Stimulated activated CD8-positive, alpha-beta memory T cell treated with anti-CD3 and anti-CD28 coated beads, Interleukin-12 subunit alpha, Interleukin-12 subunit beta, amount 100 ng/mL, for 24 hours (primary cell): ENCODE data around the gene IL18.
"Not testable (repeated sequence)": the region's sequence is repeated elsewhere in the genome, so short reads cannot be mapped to it uniquely, and the experiment has no call there.

Source experiments
- DNase-seq: peaks from one replicate; pipeline ENCODE4 v3.0.0-alpha.2; 2020; ENCODE audit errors: extremely low read depth

Gene IL18

DNA sequence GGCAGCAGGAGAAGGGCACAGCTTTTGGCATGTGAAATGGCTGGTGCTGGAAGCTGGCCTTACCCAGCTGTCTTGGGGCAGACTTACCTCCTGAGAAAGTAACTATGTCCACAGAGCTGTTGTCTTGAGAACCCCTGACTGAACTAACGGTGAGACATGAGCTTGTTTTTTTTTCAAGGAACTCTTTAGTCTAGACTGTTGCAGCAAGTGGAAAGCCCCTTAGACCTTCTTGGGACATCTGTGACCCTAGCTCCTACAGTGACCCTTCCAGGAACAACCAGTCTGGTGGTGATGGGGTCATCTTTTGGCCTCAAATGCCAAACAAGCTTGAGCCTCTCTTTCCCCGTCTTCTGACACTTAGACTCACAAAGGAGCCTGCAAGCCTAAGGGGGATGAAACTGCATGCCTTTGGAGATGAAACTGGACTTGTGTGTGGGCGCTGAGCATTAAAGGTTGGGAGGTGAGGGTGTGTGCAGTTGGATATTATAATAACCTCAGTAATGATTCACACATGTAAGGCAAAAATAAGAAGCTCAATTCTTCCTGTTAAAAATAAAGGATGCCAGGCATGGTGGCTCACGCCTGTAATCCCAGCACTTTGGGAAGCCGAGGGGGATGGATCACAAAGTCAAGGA lies 41.8 kb downstream of the IL18 start:
- no peak for DNase-seq

DNA sequence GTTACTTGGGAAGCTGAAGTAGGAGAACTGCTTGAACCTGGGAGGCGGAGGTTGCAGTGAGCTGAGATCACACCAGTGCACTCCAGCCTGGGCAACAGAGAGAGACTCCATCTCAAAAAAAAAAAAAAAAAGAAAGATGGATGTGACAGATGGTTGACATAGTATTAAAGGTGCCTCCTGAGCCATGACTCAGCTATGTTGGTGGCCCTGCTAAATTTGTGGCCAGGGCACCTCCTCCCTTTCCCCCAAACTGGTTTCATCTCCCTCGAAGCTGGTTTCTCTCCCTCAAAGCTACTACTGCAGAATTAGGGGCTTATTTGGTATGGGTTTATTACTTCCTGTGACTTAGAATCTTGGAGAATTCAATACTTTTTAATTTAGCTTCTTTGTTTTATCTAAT lies 45.7 kb downstream of the IL18 start:
- DNase-seq = no peak

DNA sequence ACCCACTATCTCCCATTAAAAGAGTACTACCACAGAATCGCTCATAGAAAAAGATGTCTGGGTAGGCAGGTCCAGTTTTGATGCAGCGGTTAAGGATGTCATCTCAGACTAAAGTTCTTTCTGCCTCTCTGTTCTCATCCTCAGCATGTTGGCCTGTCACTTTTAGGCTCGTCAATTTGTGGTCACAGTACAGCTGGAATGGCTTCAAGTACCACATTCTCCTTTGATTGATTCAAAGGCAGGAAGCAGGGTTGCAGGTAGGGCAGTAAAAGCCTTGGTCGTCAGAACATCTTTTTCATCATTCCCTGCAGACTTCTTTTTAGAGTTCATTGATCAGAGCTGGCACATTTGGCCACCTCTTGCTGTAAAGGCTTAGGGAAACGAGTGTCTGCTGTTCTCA lies 48.5 kb downstream of the IL18 start:
- DNase-seq = no peak

DNA sequence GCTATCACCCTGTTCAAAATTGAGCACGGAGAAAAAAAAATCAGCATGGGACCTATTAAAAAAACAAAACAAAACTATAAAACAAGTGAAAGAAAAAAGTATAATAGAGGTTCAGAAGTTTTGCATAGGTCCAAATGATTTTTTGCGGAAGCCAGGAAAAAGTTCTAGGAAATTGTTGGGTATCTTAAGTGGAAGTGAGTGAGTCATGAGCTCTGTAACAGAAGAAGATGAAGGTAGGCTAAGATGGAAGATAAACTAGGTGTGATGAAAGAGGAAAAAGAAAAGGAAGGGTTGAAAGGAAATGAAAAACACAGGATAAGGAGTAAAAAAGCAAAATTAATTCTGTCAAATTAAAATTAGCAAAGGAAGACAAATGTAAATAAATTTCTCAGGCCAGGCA lies 49.4 kb downstream of the IL18 start:
- DNase-seq = no peak

DNA sequence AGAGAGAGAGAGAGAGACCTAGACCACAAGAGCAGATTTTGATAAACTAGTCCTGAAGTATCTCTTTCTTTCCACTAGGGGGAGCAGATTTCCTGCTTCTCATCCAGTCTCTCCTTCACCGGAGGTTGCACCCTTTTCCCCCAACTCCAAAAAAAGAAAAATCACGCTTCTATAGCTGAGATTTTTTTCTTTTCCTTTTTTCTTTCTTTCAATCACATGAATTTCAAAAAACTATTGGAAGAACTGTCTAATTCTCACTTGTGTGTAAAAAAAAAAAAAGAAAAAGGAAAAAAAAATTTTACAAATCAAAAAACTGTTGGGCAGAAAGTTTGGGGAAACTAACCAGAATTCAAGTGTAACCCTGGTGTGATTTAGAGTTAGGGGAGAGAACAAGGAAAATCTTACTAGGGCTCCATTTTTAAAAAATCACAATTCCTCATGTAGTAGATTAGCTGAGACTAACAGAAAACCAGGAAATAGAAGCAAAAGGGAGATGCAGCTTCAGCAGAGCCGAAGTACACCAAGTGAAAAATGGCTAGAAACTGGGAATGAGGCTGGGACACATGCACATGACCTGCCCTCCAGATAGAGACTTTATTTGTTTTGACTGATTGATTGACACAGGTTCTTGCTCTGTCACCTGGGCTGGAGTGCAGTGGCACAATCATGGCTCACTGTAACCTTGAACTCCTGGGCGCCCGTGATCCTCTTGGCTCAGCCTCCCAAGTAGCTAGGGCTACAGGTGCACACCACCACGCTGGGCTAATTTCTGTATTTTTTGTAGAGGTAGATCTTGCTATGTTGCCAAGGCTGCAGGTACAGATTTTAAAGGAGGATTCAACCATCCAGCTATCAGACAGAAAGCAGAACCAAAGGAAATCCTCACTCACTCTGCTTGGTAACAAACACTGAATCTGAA lies 50.1 kb downstream of the IL18 start:
- DNase-seq = no peak

DNA sequence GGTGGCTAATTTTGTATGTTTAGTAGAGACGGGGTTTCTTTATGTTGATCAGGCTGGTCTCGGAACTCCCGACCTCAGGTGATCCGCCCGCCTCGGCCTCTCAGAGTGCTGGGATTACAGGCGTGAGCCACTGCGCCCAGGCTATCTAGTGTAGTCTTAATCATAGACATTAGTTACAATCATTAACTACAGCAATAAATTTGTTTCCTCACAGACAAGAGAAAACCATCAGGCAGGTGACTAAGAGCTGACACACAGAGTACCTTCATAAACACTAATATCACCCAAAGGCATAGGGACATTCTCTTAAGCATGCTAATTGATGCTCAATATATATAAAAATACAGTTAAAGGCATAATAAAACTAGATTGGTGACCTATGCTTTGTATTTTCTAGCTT lies 57.8 kb downstream of the IL18 start:
- no peak for DNase-seq

DNA sequence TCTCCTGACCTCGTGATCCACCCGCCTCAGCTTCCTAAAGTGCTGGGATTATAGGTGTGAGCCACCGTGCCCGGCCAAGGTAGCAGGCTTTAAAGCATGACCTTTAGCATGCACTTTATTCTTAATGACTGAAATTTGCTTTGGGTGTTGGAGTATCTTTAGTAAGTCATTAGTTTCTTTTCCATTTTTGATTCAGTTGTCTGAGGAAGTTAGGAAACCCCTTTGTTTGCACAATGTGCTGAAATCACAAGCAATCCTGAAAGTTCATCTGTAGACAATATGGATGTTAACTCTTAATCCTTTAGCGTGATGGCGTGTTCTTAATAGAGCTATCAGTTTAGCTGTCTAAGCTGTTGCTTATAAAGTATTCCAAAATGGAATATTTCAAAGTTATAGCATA lies 60.4 kb downstream of the IL18 start:
- no peak for DNase-seq

DNA sequence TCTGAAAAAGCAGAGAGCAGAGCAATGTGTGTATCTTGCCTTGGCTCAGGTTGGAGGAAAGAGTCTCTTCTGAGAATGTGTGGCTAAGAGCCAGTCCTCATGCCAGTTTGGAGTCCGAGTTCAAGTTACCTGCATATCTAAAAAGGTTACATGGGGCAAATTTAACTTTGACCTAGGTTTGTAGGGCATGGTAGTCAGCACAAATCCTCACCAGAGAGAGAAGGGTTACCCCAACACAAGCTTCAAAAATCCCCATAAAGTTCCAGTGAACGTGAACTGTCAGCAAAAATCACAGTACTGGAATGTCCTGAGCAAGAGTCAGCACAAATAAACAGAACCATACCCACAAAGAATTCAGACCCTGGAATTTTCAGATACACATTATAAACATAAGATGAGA lies 63.4 kb downstream of the IL18 start:
- DNase-seq = no peak

DNA sequence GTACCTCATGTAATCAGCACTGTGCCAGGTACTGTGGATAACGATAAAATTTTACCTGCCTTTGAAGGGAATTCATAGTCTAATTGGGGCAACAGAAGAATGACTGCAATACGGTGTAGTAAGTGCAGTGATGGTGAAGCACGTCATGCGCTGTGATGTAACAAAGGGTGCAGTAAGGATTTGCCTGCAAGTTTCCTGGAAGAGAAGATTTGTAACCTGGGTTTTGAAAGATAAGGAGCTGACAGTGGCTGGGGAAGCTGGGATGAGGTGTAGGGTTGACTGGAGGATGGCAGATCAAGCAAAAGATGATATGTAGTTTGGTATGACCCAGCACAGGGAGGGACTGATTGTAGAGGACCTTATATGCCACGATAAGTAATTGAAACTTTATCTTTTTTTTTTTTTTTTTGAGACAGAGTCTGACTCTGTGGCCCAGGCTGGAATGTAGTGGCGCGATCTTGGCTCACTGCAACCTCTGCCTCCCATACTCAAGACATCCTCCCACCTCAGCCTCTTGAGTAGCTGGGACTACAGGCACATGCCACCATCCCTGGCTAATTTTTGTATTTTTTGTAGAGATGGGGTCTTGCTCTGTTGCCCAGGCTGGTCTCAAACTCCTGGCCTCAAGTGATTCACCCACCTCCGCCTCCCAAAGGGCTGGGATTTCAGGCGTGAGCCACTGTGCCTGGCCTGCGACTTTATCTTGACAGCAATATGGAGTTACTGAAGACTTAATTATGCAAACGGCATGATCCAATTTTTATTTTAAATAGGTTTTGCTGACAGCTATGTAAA lies 66.0 kb downstream of the IL18 start:
- no peak for DNase-seq

DNA sequence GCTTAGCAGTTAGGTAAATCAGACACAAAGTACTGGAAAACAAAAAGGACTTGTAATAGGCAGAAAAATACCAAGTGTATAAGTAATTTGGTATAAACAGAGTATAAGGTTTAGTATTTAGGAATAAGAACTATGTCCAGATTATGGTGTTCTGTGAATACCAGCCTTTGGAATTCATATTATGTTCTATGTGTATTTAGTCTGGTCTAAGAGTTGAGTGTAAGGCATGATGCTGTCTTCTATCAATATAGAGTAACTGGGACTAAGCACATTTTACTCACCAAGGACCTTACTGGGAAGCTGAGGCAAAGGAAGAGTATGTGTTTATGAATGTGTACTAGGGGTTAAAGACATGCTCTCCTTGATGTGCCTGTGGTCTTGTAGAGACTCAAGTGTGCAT lies 67.7 kb downstream of the IL18 start:
- no peak for DNase-seq

DNA sequence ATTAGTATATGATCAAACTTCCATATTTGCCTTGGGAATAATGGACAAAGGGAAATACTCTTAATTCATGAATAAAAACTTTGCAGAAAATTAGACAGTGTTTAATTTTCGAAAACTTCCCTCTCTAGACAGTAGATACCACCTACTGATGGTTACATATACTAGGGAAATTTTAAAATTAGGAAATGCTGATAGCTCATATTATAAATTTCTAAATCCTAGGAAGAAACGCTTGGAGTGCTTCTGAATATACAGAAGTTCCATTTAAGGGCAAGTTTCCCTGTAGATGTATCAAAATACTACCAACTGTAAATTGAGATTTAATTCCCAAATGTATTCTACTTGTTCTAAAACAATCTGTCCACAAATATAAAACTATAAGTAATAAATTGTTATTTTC lies 68.6 kb downstream of the IL18 start:
- not testable (repeated sequence) for DNase-seq
